ENCODE data around the gene EFTUD2. TPM values are rescaled to one million over a fixed set of nuclear protein-coding genes. Genes with fewer than 3 reads are reported as not detected.

The EFTUD2 gene
- total and polyA plus RNA-seq, 2 of the 13 experiments (the other 11 are each of a cell fraction or from before 2014, with no cell fraction given) = 111 to 137 TPM

DNA sequence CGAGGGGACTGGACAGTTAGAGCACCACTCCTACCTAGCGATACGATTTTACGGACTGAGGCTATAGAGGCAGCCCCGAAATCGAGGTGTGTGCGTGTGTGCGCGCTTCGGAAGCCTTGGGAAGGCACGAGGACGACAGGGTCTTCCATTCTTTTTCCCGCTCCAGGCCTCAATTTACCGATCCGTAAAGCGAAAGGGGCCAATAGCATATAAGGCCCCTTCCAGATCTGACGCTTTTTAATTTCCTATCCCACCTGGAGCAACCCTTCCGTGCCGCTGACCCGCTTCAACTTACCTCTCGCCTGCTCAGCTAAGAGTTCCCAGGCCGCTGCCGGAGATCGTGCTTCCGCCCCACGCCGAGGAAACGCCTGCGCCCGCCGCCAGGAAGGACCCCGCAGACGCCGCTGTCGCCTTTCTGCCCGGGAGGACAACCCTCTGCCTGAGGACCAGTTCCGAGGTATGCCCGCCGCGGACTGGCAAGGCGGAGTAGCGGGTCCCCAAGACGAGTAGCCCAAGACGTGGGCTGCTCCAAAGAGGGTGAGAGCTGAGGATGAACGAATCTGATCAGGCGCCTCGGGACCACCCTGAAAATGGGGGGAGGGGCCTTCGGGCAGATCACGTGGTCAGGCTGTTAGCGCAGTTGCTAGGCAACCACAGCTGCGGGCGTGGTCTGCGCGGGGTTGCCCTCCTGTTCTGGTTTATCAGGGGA lies at the start of gene EFTUD2 (continued):
- TF ChIP-seq, protein P1, sequence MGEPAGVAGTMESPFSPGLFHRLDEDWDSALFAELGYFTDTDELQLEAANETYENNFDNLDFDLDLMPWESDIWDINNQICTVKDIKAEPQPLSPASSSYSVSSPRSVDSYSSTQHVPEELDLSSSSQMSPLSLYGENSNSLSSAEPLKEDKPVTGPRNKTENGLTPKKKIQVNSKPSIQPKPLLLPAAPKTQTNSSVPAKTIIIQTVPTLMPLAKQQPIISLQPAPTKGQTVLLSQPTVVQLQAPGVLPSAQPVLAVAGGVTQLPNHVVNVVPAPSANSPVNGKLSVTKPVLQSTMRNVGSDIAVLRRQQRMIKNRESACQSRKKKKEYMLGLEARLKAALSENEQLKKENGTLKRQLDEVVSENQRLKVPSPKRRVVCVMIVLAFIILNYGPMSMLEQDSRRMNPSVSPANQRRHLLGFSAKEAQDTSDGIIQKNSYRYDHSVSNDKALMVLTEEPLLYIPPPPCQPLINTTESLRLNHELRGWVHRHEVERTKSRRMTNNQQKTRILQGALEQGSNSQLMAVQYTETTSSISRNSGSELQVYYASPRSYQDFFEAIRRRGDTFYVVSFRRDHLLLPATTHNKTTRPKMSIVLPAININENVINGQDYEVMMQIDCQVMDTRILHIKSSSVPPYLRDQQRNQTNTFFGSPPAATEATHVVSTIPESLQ (CRISPR knock-in tag; conservative IDR thresholded peaks at IDR 0.05) = peak; percentile 88; the same call in 1 of the 2 replicates
- TF ChIP-seq RXRB (CRISPR knock-in tag; IDR thresholded peaks at IDR 0.05; ENCODE audit: borderline replicate concordance) (peak; percentile 84), ISX (CRISPR knock-in tag; conservative IDR thresholded peaks at IDR 0.05) (peak; percentile 95), ZNF350 (CRISPR knock-in tag; IDR thresholded peaks at IDR 0.05; ENCODE audit: borderline replicate concordance, low read depth) (peak; percentile 100), ESRRA (CRISPR knock-in tag; IDR thresholded peaks at IDR 0.05; ENCODE audit: low read depth) (peak; percentile 69; the same call in 1 of the 2 replicates), TEAD2 (CRISPR knock-in tag; IDR thresholded peaks at IDR 0.05) (no peak; the same call in none of the 2 replicates), REPIN1 (CRISPR knock-in tag; IDR thresholded peaks at IDR 0.05; ENCODE audit: borderline replicate concordance, low read depth) (peak; percentile 98), KDM5A (IDR thresholded peaks at IDR 0.05; ENCODE audit: borderline replicate concordance, low read length) (peak; percentile 97), MYC (CRISPR knock-in tag; IDR thresholded peaks at IDR 0.05; ENCODE audit: borderline replicate concordance) (peak; percentile 99), HOXA3 (CRISPR knock-in tag; IDR thresholded peaks at IDR 0.05) (peak; percentile 99), JUNB (CRISPR knock-in tag; IDR thresholded peaks at IDR 0.05; ENCODE audit: borderline replicate concordance) (peak; percentile 65; the same call in 1 of the 2 replicates)
- TF ChIP-seq, protein P2, sequence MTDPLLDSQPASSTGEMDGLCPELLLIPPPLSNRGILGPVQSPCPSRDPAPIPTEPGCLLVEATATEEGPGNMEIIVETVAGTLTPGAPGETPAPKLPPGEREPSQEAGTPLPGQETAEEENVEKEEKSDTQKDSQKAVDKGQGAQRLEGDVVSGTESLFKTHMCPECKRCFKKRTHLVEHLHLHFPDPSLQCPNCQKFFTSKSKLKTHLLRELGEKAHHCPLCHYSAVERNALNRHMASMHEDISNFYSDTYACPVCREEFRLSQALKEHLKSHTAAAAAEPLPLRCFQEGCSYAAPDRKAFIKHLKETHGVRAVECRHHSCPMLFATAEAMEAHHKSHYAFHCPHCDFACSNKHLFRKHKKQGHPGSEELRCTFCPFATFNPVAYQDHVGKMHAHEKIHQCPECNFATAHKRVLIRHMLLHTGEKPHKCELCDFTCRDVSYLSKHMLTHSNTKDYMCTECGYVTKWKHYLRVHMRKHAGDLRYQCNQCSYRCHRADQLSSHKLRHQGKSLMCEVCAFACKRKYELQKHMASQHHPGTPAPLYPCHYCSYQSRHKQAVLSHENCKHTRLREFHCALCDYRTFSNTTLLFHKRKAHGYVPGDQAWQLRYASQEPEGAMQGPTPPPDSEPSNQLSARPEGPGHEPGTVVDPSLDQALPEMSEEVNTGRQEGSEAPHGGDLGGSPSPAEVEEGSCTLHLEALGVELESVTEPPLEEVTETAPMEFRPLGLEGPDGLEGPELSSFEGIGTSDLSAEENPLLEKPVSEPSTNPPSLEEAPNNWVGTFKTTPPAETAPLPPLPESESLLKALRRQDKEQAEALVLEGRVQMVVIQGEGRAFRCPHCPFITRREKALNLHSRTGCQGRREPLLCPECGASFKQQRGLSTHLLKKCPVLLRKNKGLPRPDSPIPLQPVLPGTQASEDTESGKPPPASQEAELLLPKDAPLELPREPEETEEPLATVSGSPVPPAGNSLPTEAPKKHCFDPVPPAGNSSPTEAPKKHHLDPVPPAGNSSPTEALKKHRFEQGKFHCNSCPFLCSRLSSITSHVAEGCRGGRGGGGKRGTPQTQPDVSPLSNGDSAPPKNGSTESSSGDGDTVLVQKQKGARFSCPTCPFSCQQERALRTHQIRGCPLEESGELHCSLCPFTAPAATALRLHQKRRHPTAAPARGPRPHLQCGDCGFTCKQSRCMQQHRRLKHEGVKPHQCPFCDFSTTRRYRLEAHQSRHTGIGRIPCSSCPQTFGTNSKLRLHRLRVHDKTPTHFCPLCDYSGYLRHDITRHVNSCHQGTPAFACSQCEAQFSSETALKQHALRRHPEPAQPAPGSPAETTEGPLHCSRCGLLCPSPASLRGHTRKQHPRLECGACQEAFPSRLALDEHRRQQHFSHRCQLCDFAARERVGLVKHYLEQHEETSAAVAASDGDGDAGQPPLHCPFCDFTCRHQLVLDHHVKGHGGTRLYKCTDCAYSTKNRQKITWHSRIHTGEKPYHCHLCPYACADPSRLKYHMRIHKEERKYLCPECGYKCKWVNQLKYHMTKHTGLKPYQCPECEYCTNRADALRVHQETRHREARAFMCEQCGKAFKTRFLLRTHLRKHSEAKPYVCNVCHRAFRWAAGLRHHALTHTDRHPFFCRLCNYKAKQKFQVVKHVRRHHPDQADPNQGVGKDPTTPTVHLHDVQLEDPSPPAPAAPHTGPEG (CRISPR knock-in tag; IDR thresholded peaks at IDR 0.05) = no peak; the same call in none of the 2 replicates
- TF ChIP-seq, protein P3, sequence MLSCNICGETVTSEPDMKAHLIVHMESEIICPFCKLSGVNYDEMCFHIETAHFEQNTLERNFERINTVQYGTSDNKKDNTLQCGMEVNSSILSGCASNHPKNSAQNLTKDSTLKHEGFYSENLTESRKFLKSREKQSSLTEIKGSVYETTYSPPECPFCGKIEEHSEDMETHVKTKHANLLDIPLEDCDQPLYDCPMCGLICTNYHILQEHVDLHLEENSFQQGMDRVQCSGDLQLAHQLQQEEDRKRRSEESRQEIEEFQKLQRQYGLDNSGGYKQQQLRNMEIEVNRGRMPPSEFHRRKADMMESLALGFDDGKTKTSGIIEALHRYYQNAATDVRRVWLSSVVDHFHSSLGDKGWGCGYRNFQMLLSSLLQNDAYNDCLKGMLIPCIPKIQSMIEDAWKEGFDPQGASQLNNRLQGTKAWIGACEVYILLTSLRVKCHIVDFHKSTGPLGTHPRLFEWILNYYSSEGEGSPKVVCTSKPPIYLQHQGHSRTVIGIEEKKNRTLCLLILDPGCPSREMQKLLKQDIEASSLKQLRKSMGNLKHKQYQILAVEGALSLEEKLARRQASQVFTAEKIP (CRISPR knock-in tag; IDR thresholded peaks at IDR 0.05; ENCODE audit: borderline replicate concordance) = no peak
- TF ChIP-seq, protein P4, sequence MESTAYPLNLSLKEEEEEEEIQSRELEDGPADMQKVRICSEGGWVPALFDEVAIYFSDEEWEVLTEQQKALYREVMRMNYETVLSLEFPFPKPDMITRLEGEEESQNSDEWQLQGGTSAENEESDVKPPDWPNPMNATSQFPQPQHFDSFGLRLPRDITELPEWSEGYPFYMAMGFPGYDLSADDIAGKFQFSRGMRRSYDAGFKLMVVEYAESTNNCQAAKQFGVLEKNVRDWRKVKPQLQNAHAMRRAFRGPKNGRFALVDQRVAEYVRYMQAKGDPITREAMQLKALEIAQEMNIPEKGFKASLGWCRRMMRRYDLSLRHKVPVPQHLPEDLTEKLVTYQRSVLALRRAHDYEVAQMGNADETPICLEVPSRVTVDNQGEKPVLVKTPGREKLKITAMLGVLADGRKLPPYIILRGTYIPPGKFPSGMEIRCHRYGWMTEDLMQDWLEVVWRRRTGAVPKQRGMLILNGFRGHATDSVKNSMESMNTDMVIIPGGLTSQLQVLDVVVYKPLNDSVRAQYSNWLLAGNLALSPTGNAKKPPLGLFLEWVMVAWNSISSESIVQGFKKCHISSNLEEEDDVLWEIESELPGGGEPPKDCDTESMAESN (CRISPR knock-in tag; conservative IDR thresholded peaks at IDR 0.05) = peak; percentile 75; the same call in 1 of the 2 replicates
- TF ChIP-seq, protein P5, sequence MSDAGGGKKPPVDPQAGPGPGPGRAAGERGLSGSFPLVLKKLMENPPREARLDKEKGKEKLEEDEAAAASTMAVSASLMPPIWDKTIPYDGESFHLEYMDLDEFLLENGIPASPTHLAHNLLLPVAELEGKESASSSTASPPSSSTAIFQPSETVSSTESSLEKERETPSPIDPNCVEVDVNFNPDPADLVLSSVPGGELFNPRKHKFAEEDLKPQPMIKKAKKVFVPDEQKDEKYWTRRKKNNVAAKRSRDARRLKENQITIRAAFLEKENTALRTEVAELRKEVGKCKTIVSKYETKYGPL (CRISPR knock-in tag; IDR thresholded peaks at IDR 0.05) = no peak
